Pulmonary artery endothelial cell (primary cell): Measurements from ENCODE around the gene COIL. TPM values are rescaled to one million over a fixed set of nuclear protein-coding genes. Genes with fewer than 3 reads are reported as not detected.

Experiments
- total RNA-seq: library from RNA; depleted of rRNA; stranded (reverse); fragments of >200 nt; gene quantifications from 2 replicates; pipeline ENCODE4 v1.2.3, GENCODE V29; 2014

The COIL gene
- total RNA-seq, 1 donor from 2014 or later: 14.7 TPM

Other genes with a start within 250 kb of the COIL start
- gene C17orf67, start 127.1 kb downstream of the COIL start, total RNA-seq: 1.3 and 1.4 TPM in 2 replicates
- 6.9 and 12.3 TPM in 2 replicates for gene DGKE, start 126.9 kb downstream of the COIL start, total RNA-seq
- gene TRIM25, start 47.0 kb downstream of the COIL start, total RNA-seq: 27.5 and 32.9 TPM in 2 replicates
- 32.6 and 60.6 TPM in 2 replicates for gene SCPEP1, start 17.1 kb upstream of the COIL start, total RNA-seq
- 26.6 and 31.0 TPM in 2 replicates for gene AKAP1, start 124.2 kb upstream of the COIL start, total RNA-seq